Endothelial cell of umbilical vein (primary cell): ENCODE data around the gene SLC25A20. TPM values are rescaled to one million over a fixed set of nuclear protein-coding genes. Genes with fewer than 3 reads are reported as not detected.

Experiments
- BruUV-seq: library from RNA; stranded (reverse); fragments of 400-500 nt; replicated peaks from 2 replicates; lab custom pipeline; 2021; lab: Mats Ljungman, UMichigan
- CTCF ChIA-PET: fragments of 300-600, 350-600 bp; sonication (Branson Sonifier 250); formaldehyde crosslinking; loops from one replicate; lab custom pipeline; 2021; ENCODE audit warnings: antibody characterized with exemption, inconsistent platforms; lab: Charles Lee
- POLR2A ChIA-PET: fragments of 300-600, 350-600 bp; sonication (Branson Sonifier 250); formaldehyde crosslinking; loops from one replicate; lab custom pipeline; 2021; ENCODE audit warnings: antibody characterized with exemption, inconsistent platforms; lab: Charles Lee
- DNase-seq: peaks from one replicate; pipeline ENCODE4 v3.0.0-alpha.2; 2011; ENCODE audit warnings: low read depth, low spot score
- FAIRE-seq: peaks from 2 replicates; lab custom pipeline; 2011; peaks lifted over from hg19 to GRCh38; lab: Jason Lieb, UNC
- H2AFZ ChIP-seq: 2 replicates; pipeline ENCODE4 v1.6.0; 2012; ENCODE audit warnings: low read depth, low read length, control low read depth, inconsistent platforms
- H3K27ac ChIP-seq: 2 replicates; pipeline ENCODE4 v1.5.1; 2011; ENCODE audit warnings: low read depth, mild to moderate bottlenecking, control low read depth, low read length, moderate library complexity; ENCODE audit not compliant: insufficient read depth
- H3K27me3 ChIP-seq, 2 experiments: 2 replicates each; pipeline versions ENCODE4 v1.6.0 to v1.6.1; 2011; ENCODE audit warnings: low read length in 2 of 2, mixed read lengths in 1 of 2; ENCODE audit not compliant: control insufficient read depth in 2 of 2, insufficient read depth in 2 of 2
- H3K36me3 ChIP-seq, 2 experiments: 2 replicates in 1 of 2; 3 replicates in 1 of 2; pipeline ENCODE4 v1.5.1; 2011; ENCODE audit warnings: low read length in 2 of 2, mild to moderate bottlenecking in 1 of 2, moderate library complexity in 1 of 2; ENCODE audit not compliant: control insufficient read depth in 2 of 2, insufficient read depth in 2 of 2; ENCODE audit errors: extremely low read depth in 1 of 2
- H3K4me1 ChIP-seq: 3 replicates; pipeline ENCODE4 v1.5.1; 2011; ENCODE audit warnings: mild to moderate bottlenecking, low read length; ENCODE audit not compliant: control insufficient read depth, insufficient read depth; ENCODE audit errors: extremely low read depth
- H3K4me2 ChIP-seq: 2 replicates; pipeline ENCODE4 v1.6.1; 2011; ENCODE audit warnings: low read length, control low read depth, mixed read lengths; ENCODE audit not compliant: insufficient read depth
- H3K4me3 ChIP-seq, 3 experiments: fragments of 200-600 bp in 1 of 3; sonication (generic), shearing (Covaris generic) in 1 of 3; replicated peaks in 1 of 3; 2 replicates each; pipeline ENCODE4 v1.5.1; 2011 to 2016; ENCODE audit warnings: control low read depth in 3 of 3, low read length in 3 of 3, mild to moderate bottlenecking in 2 of 3, inconsistent platforms in 1 of 3, low read depth in 1 of 3, moderate library complexity in 1 of 3; ENCODE audit not compliant: insufficient read depth in 1 of 3
- H3K79me2 ChIP-seq: 2 replicates; pipeline ENCODE4 v1.6.0; 2012; ENCODE audit warnings: low read length, inconsistent platforms; ENCODE audit not compliant: control insufficient read depth, insufficient read depth
- H3K9ac ChIP-seq: replicated peaks from 2 replicates; pipeline ENCODE3; 2011; ENCODE audit warnings: low read length, control low read depth; ENCODE audit not compliant: insufficient read depth; ENCODE audit errors: extremely low read depth
- H3K9me1 ChIP-seq: replicated peaks from 3 replicates; pipeline ENCODE4 v1.6.0; 2011; ENCODE audit warnings: mild to moderate bottlenecking, low read length; ENCODE audit not compliant: control insufficient read depth, insufficient read depth; ENCODE audit errors: extremely low read depth
- H3K9me3 ChIP-seq: replicated peaks from 2 replicates; pipeline ENCODE4 v1.5.1; 2012; ENCODE audit warnings: low read length, inconsistent platforms; ENCODE audit not compliant: control insufficient read depth, insufficient read depth
- H4K20me1 ChIP-seq: replicated peaks from 2 replicates; pipeline ENCODE3; 2011; ENCODE audit warnings: mild to moderate bottlenecking, low read length; ENCODE audit not compliant: control insufficient read depth, insufficient read depth; ENCODE audit errors: extremely low read depth
- CTCF ChIP-seq, 2 donors: IDR thresholded peaks; 1 replicate in 1 of 2; 2 replicates in 1 of 2; pipeline ENCODE4 v1.5.1; 2011; ENCODE audit warnings: low read length in 2 of 2, mild to moderate bottlenecking in 2 of 2, moderate library complexity in 2 of 2, control low read depth in 1 of 2, inconsistent platforms in 1 of 2, low read depth in 1 of 2; ENCODE audit not compliant: insufficient read depth in 1 of 2; ENCODE audit errors: extremely low read depth in 1 of 2
- EZH2 ChIP-seq: IDR thresholded peaks from 2 replicates; pipeline ENCODE4 v1.6.1; 2012; ENCODE audit warnings: borderline replicate concordance, low read depth, mild to moderate bottlenecking, moderate library complexity, low read length, inconsistent platforms; ENCODE audit not compliant: severe bottlenecking
- FOS ChIP-seq: IDR thresholded peaks from 2 replicates; pipeline ENCODE4 v1.6.1; 2011; ENCODE audit warnings: mild to moderate bottlenecking, low read length, moderate library complexity, borderline replicate concordance; ENCODE audit not compliant: insufficient read depth
- GATA2 ChIP-seq: IDR thresholded peaks from 2 replicates; pipeline ENCODE4 v1.7.0; 2011; ENCODE audit warnings: low read depth, mild to moderate bottlenecking, moderate library complexity, mixed read lengths, low read length; ENCODE audit not compliant: insufficient read length, insufficient read depth
- JUN ChIP-seq: IDR thresholded peaks from 2 replicates; pipeline ENCODE4 v1.6.1; 2011; ENCODE audit warnings: borderline replicate concordance, low read depth; ENCODE audit not compliant: insufficient read length, insufficient read depth
- MAX ChIP-seq: IDR thresholded peaks from 2 replicates; pipeline ENCODE4 v1.6.1; 2011; ENCODE audit not compliant: insufficient read depth, insufficient read length
- MYC ChIP-seq: IDR thresholded peaks from one replicate; pipeline ENCODE4 v1.6.1; 2011; ENCODE audit warnings: mild to moderate bottlenecking, low read depth, low read length
- POLR2A ChIP-seq: IDR thresholded peaks from 2 replicates; pipeline ENCODE4 v1.6.1; 2012; ENCODE audit warnings: low read depth, mild to moderate bottlenecking, control low read depth, low read length
- POLR2AphosphoS5 ChIP-seq: IDR thresholded peaks from 2 replicates; pipeline ENCODE4 v1.6.1; 2012; ENCODE audit warnings: low read depth, mild to moderate bottlenecking, control low read depth, low read length, moderate library complexity; ENCODE audit not compliant: insufficient read depth
- dilution Hi-C: fragments of 300-500 bp; cut with MboI; formaldehyde crosslinking; loops from one replicate; pipeline ENCODE4 v1.15.0; 2019; ENCODE audit warnings: low sequenced_read_pairs; ENCODE audit not compliant: extremely low pct_ligation_motif_present
- intact Hi-C: fragments of 100-400 bp; cut with micrococcal nuclease; formaldehyde crosslinking; loops from one replicate; pipeline ENCODE4 v1.10.0; 2022
- polyA plus RNA-seq, 4 experiments: library from polyadenylated mRNA; depleted of rRNA in 3 of 4; stranded (reverse) in 3 of 4; unstranded in 1 of 4; fragments of >200 nt; gene quantifications; 2 replicates each; pipeline versions ENCODE4 v1.2.1 to v1.2.3, GENCODE V29; 2011 to 2012; ENCODE audit warnings: missing spikeins in 1 of 4
- total RNA-seq: library from RNA; stranded (reverse); gene quantifications from 2 replicates; pipeline ENCODE4 v1.2.3, GENCODE V29; 2021

Gene SLC25A20
- total and polyA plus RNA-seq, 2 donors (not counting 3 experiments of a cell fraction or from before 2014, with no cell fraction given) = 7.9 to 11.0 TPM

GRCh38 chr3:48879307-48879993 lies 19.2 kb downstream of the SLC25A20 start:
- FAIRE-seq (no peak), DNase-seq (no peak)
- Histone ChIP-seq H3K9ac (no peak overlapping the region), H3K27me3 (no peaks in the 10 kb centered on the region), H3K27ac (no peak overlapping the region), H3K79me2 (no peaks in the 10 kb centered on the region), H3K4me2 (no peak overlapping the region), H4K20me1 (no peaks in the 10 kb centered on the region), H3K9me3 (no peaks in the 10 kb centered on the region), H3K9me1 (no peaks in the 10 kb centered on the region), H3K4me1 (no peaks in the 10 kb centered on the region), H3K4me3 (no peak overlapping the region), H2AFZ (no peak overlapping the region), H3K36me3 (no peaks in the 10 kb centered on the region)
- ChIA-PET POLR2A (no interaction called here), CTCF (interaction anchor here (0.6 kb wide), 1 partner anchor 1242 kb away, joined by 3 read pairs; no protein-coding TSS in a partner anchor)
- intact Hi-C loops = no loop called here
- dilution Hi-C loops = no loop called here
- BruUV-seq = no TSS peak
- TF ChIP-seq EZH2 = no peak
- no peak for TF ChIP-seq JUN
- no peak for TF ChIP-seq GATA2
- TF ChIP-seq MAX = no peak
- TF ChIP-seq POLR2A = no peak
- TF ChIP-seq CTCF (IDR thresholded peaks at IDR 0.05; ENCODE audit: extremely low read depth in 1 of 2, insufficient read depth in 1 of 2, low read depth in 1 of 2, low read length in 2 of 2) = no peak
- no peak for TF ChIP-seq POLR2AphosphoS5
- no peak for TF ChIP-seq MYC
- TF ChIP-seq FOS = no peak
